WTC11 (cell line): Measurements from ENCODE around the gene AUH. TPM values are rescaled to one million over a fixed set of nuclear protein-coding genes. Genes with fewer than 3 reads are reported as not detected.

Source experiments
- ATAC-seq: fragments of 200-7000 bp; cut with Tn5 transposase; 2 replicates; pipeline ENCODE4 v1.10.0; 2021; ENCODE audit warnings: mild to moderate bottlenecking, moderate library complexity
- CTCF ChIA-PET: fragments of 300-600 bp; sonication (Branson Sonifier 250); formaldehyde crosslinking; loops from one replicate; lab custom pipeline; 2021; ENCODE audit warnings: antibody characterized with exemption; lab: Charles Lee
- POLR2A ChIA-PET: fragments of 350-600 bp; sonication (Branson Sonifier 250); formaldehyde crosslinking; loops from one replicate; lab custom pipeline; 2021; ENCODE audit warnings: antibody characterized with exemption; lab: Charles Lee
- DNase-seq: peaks from one replicate; pipeline ENCODE4 v3.0.0; 2021; ENCODE audit warnings: low spot score
- H3K27ac Mint-ChIP-seq: 2 replicates; pipeline ENCODE4 v1.8.0; 2021; ENCODE audit warnings: mixed read lengths
- H3K27me3 Mint-ChIP-seq: 2 replicates; pipeline ENCODE4 v1.8.0; 2021; ENCODE audit warnings: low read depth, mild to moderate bottlenecking, moderate library complexity, mixed read lengths
- H3K36me3 Mint-ChIP-seq: 2 replicates; pipeline ENCODE4 v1.8.0; 2021; ENCODE audit warnings: mixed read lengths
- H3K4me1 Mint-ChIP-seq: 2 replicates; pipeline ENCODE4 v1.8.0; 2022; ENCODE audit warnings: mixed read lengths
- H3K4me3 Mint-ChIP-seq: 2 replicates; pipeline ENCODE4 v1.8.0; 2021; ENCODE audit warnings: mild to moderate bottlenecking, moderate library complexity, mixed read lengths
- H3K9me3 Mint-ChIP-seq: 2 replicates; pipeline ENCODE4 v1.8.0; 2021; ENCODE audit warnings: mixed read lengths
- ARID4B ChIP-seq: sonication (generic); formaldehyde crosslinking; IDR thresholded peaks from 2 replicates; pipeline ENCODE4 v1.8.0; 2023; ENCODE audit warnings: missing genetic modification reagents, mild to moderate bottlenecking, borderline replicate concordance
- ATF2 ChIP-seq: sonication (generic); formaldehyde crosslinking; IDR thresholded peaks from 2 replicates; pipeline ENCODE4 v1.8.1; 2022; ENCODE audit warnings: low read depth, missing genetic modification reagents, borderline replicate concordance
- ATF6 ChIP-seq: sonication (generic); formaldehyde crosslinking; IDR thresholded peaks from 2 replicates; pipeline ENCODE4 v1.8.1; 2023; ENCODE audit warnings: mild to moderate bottlenecking, missing genetic modification reagents
- EMX1 ChIP-seq: fragments of 250-450 bp; sonication (Bioruptor Pico); IDR thresholded peaks from 2 replicates; pipeline ENCODE4 v1.8.0; 2021; ENCODE audit warnings: mild to moderate bottlenecking
- ETV6 ChIP-seq: sonication (generic); formaldehyde crosslinking; IDR thresholded peaks from 2 replicates; pipeline ENCODE4 v1.8.1; 2022; ENCODE audit warnings: mild to moderate bottlenecking, missing genetic modification reagents
- FOXK1 ChIP-seq: sonication (generic); formaldehyde crosslinking; IDR thresholded peaks from 2 replicates; pipeline ENCODE4 v1.8.0; 2022; ENCODE audit warnings: mild to moderate bottlenecking, moderate library complexity, missing genetic modification reagents
- FOXP4 ChIP-seq: sonication (generic); formaldehyde crosslinking; IDR thresholded peaks from 2 replicates; pipeline ENCODE4 v1.8.0; 2022; ENCODE audit warnings: mild to moderate bottlenecking, missing genetic modification reagents
- IRF2 ChIP-seq: sonication (generic); formaldehyde crosslinking; IDR thresholded peaks from 2 replicates; pipeline ENCODE4 v1.8.0; 2022; ENCODE audit warnings: low read depth, missing genetic modification reagents, borderline replicate concordance
- NFE2L1 ChIP-seq: sonication (generic); formaldehyde crosslinking; IDR thresholded peaks from 2 replicates; pipeline ENCODE4 v1.8.1; 2023; ENCODE audit warnings: missing genetic modification reagents
- NR2C2 ChIP-seq: sonication (generic); formaldehyde crosslinking; IDR thresholded peaks from 2 replicates; pipeline ENCODE4 v1.8.0; 2022; ENCODE audit warnings: mild to moderate bottlenecking, missing genetic modification reagents
- RELA ChIP-seq: sonication (generic); formaldehyde crosslinking; IDR thresholded peaks from 2 replicates; pipeline ENCODE4 v1.8.1; 2022; ENCODE audit warnings: missing genetic modification reagents, mild to moderate bottlenecking, borderline replicate concordance
- RORB ChIP-seq: fragments of 250-450 bp; sonication (Bioruptor Pico); IDR thresholded peaks from 2 replicates; pipeline ENCODE4 v1.9.0; 2021; ENCODE audit warnings: mild to moderate bottlenecking
- STAT6 ChIP-seq: sonication (generic); formaldehyde crosslinking; conservative IDR thresholded peaks from 2 replicates; pipeline ENCODE4 v1.8.1; 2023; ENCODE audit warnings: mild to moderate bottlenecking, low read depth, missing genetic modification reagents, moderate library complexity
- ZNF232 ChIP-seq: sonication (generic); formaldehyde crosslinking; IDR thresholded peaks from 2 replicates; pipeline ENCODE4 v1.8.0; 2022; ENCODE audit warnings: mild to moderate bottlenecking, missing genetic modification reagents
- ZNF532 ChIP-seq: fragments of 250-450 bp; sonication (Bioruptor Pico); IDR thresholded peaks from 2 replicates; pipeline ENCODE4 v1.9.0; 2021; ENCODE audit warnings: mild to moderate bottlenecking, borderline replicate concordance
- total RNA-seq: library from RNA; stranded (reverse); gene quantifications from 3 replicates; pipeline ENCODE4 v1.2.3, GENCODE V29; 2021

AUH gene
- total RNA-seq, 1 experiment from 2014 or later: 30.4 TPM

GRCh38 chr9:91359734-91360470 is 1.8 kb downstream of the AUH start (continued):
- TF ChIP-seq ATF6 (CRISPR knock-in tag) (no peak), FOXK1 (CRISPR knock-in tag) (no peak), FOXP4 (no peak), STAT6 (CRISPR knock-in tag) (no peak), RORB (no peak), ATF2 (CRISPR knock-in tag) (no peak), EMX1 (no peak)

GRCh38 chr9:91359083-91359482 is 2.6 kb downstream of the AUH start:
- Mint-ChIP-seq H3K9me3 (peaks cover 3% of the 10 kb centered on the region; the same call in 1 of the 2 replicates), H3K27me3 (no peaks in the 10 kb centered on the region), H3K4me1 (peaks cover 38% of the 10 kb centered on the region), H3K36me3 (peaks cover 29% of the 10 kb centered on the region), H3K27ac (no peak overlapping the region; the same call in 1 of the 2 replicates), H3K4me3 (peak overlapping the region; percentile 24)
- ATAC-seq: no peak
- CTCF ChIA-PET: no interaction called here
- DNase-seq: no peak
- POLR2A ChIA-PET: no interaction called here
- TF ChIP-seq RELA (CRISPR knock-in tag) (no peak), ZNF532 (no peak), IRF2 (CRISPR knock-in tag) (no peak), NR2C2 (CRISPR knock-in tag) (no peak), ETV6 (CRISPR knock-in tag) (no peak), ZNF232 (no peak), NFE2L1 (CRISPR knock-in tag) (no peak), ARID4B (CRISPR knock-in tag) (no peak)
